ENCODE data around the gene KRTAP4-11.
"Not testable (repeated sequence)": the region's sequence is repeated elsewhere in the genome, so short reads cannot be mapped to it uniquely, and the experiment has no call there.

Gene KRTAP4-11

DNA sequence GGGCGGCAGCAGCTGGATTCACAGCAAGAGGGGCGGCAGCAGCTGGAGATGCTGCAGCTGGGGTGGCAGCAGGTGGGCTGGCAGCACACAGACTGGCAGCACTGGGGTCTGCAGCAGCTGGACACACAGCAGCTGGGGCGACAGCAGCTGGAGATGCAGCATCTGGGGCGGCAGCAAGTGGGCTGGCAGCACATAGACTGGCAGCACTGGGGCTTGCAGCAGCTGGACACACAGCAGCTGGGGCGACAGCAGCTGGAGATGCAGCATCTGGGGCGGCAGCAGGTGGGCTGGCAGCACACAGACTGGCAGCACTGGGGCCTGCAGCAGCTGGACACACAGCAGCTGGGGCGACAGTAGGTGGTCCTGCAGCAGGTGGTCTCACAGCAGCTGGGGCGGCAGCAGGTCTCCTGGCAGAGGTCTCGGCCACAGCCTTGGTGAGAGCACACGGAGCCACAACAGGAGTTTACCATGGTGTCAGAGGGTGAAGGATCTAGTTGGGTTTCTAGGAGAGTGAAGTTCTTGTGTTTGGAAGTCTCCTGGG lies at the start of gene KRTAP4-11:
KRTAP4-11 (minus strand) TSS at position 528 of the 541 bp plus-strand sequence; CDS start at position 470, 58 bp downstream.
- DNase-seq (ENCODE audit: low read depth in 2 of 2), result not testable (repeated sequence)

DNA sequence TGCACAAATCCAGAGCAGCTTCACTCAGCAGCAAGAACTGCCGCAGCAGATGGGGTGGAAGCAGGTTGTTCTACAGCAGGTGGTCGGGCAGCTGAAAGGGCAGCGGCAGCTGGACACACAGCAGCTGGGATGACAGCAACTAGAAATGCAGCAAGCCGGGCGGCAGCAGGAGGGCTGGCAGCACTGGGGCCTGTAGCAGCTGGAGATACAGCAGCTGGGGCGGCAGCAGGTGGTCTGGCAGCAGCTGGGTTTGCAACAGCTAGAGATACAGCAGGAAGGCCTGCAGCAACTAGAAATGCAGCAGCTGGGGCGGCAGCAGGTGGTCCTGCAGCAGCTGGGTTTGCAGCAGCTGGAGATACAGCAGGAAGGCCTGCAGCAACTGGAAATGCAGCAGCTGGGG lies 49.4 kb upstream of the KRTAP4-11 start:
- no peak for DNase-seq (ENCODE audit: low read depth in 2 of 2)

DNA sequence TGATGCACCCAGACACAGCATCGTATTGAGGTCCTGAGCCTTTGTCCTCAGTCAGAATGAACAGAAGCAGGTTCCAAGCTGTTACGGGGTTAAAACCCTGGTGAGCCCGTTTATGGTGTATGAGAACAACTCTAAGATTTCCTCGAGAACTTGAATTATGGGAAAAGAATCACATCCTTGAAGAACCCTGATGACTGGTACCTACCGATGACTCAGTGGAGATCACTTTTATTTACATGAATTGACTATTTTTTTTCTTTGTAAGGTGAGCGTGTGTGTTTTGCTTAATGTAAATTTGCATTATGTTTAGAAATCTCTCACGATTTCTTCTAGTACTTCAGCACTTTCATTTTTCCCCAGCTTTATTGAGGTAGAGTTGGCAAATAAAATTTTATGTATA lies 45.7 kb upstream of the KRTAP4-11 start:
- DNase-seq (ENCODE audit: low read depth in 2 of 2), result no peak

DNA sequence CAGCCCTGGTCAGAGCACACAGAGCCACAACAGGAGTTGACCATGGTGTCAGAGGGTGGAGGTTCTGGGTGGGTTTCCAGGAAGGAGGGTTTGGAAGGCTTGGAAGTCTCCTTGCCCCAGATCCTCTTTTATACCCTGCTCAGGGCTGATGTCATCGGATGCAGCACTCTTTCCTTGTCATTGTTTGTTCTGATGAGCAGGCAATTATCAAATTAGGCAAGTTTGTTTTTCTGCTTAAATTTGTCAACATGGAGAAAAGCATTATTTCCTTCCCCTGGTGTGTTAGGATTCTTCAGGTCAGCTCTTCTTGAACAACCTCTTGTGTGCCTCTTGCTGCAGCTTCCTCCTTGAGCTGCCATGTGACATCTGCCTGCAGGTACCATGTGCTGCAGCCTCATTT lies 42.5 kb upstream of the KRTAP4-11 start, which contains the start of gene KRTAP4-4:
KRTAP4-4 (minus strand) TSS at position 101 of the 400 bp plus-strand sequence; CDS start at position 44, 57 bp downstream.
- DNase-seq (ENCODE audit: low read depth in 2 of 2), result no peak

DNA sequence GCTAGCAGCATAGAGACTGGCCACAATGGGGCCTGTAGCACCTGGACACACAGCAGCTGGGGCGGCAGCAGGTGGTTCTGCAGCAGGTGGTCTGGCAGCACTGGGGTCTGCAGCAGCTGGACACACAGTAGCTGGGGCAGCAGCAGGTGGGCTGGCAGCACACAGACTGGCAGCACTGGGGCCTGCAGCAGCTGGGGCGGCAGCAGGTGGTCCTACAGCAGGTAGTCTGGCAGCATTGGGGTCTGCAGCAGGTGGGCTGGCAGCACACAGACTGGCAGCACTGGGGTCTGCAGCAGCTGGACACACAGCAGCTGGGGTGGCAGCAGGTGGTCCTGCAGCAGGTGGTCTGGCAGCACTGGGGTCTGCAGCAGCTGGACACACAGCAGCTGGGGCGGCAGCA lies 42.0 kb upstream of the KRTAP4-11 start:
- not testable (repeated sequence) for DNase-seq (ENCODE audit: low read depth in 2 of 2)

DNA sequence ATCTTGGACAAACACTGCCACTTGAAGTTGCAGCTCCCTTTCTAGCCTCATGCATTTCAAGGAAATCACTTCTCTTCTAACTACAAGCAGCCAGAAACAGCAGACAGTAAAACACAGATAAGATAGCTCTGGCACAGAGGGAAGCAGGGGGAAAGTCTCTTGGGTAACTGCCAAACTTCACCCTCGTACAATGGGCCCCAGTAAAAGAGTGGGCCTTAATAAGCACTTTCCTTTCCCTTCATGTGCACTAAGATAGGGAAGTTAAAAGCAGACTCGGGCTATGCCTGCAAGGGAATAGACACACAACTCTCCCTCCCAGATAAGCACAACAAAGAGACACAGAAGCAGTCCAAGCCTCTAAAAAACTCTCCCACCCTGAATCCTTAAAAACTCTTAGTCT lies 35.7 kb upstream of the KRTAP4-11 start:
- no peak for DNase-seq (ENCODE audit: low read depth in 2 of 2)

DNA sequence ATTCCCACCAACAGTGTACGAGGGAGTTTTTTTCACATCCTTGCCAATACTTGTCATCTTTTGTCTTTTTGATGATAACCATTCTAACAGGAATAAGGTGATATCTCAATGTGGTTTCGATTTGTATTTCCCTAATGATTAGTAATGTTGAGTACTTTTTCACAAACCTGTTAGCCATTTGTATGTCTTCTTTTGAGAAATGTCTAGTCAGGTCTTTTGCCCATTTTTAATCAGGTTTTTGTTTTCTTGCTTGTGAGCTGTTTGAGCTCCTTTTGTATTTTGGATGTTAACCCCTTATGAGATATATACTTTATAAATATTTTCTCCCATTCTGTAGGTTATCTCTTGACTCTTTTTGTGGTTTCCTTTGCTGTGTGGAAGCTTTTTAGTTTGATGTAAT lies 33.4 kb upstream of the KRTAP4-11 start:
- no peak for DNase-seq (ENCODE audit: low read depth in 2 of 2)

DNA sequence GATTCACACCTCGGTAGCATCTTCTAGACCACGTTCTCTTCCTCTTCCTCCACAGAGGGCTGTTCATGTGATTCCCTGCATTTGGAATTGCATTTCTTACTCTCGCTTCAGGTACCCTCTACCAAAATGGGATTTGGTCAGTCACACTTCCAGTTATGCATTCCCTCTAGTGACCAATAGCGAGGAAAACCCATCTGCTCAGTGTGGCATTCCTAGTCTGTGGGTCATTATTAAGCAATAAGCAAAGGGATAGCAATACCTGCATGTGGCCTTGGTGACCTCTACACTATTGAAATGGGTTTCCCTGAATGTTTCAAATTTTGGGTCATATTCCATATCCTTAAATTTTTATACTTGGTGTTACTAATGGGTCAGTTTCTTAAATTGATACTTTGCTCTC lies 31.9 kb upstream of the KRTAP4-11 start:
- DNase-seq (ENCODE audit: low read depth in 2 of 2), result no peak

DNA sequence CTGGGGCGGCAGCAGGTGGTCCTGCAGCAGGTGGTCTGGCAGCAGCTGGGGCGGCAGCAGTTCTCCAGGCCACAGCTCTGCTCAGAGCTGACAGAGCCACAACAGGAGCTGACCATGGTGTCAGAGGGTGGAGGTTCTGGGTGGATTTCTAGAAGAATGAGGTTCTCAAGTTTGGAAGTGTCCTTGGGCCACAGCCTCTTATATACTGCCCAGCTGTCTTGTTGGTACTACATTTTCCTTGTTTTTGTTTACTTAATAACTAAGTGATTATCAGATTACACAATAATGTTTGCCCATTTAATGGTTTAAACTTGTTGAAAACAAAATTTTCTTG lies 31.4 kb upstream of the KRTAP4-11 start, which contains the start of gene KRTAP4-5:
KRTAP4-5 (minus strand) TSS at position 174 of the 334 bp plus-strand sequence; CDS start at position 116, 58 bp downstream.
- no peak for DNase-seq (ENCODE audit: low read depth in 2 of 2)

DNA sequence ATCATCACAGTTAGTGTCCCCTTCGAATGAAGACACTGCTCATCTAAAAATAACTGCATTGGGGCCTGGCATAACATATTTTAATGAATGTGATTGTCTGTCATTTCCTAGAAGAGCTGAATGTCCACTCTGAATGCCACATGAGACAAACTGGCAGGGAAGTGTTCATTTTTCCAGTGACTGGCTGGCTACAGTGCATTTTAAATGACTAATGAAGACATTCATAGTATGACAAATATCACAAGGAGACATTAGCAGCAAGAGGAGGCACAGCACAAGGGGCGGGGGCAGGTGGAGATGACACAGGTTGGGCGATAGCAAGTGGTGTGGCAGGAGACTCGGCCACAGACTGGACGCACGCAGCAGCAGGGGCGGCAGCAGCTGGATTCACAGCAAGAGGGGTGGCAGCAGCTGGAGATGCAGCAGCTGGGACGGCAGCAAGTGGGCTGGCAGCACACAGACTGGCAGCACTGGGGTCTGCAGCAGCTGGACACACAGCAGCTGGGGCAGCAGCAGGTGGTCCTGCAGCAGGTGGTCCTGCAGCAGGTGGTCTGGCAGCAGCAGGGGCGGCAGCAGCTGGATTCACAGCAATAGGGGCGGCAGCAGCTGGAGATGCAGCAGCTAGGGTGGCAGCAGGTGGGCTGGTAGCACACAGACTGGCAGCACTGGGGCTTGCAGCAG lies 30.9 kb upstream of the KRTAP4-11 start:
- not testable (repeated sequence) for DNase-seq (ENCODE audit: low read depth in 2 of 2)

DNA sequence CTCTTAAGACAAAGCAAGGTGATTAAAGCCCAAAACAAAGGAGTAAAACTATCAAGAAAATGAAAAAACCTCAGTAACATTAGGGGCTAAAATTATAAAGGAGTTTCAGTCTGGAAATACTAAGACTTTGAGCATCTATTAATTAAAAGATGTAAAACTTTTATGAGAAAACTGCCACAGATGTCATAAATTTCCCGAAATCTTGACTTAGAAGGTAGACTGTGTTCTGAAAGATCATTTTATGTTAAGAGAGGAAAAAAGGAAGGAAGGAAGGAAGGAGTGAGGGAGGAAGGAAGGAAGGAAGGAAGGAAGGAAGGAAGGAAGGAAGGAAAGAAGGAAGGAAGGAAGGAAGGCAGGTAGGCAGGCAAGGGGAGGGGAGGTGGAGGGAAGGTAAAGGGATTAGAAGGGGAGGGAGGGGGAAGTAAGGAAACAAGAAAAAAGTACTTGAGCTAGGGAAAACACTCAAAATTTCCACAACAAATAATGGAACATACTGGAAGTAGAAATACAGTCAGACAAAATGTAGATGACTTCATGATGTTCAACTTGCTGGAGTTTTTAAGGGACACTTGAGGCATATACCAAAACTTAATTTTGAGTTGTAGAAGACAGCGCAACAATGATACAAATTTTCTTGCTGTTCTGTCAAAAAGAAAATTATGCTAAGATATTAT lies 29.5 kb upstream of the KRTAP4-11 start:
- DNase-seq (ENCODE audit: low read depth in 2 of 2), result no peak

DNA sequence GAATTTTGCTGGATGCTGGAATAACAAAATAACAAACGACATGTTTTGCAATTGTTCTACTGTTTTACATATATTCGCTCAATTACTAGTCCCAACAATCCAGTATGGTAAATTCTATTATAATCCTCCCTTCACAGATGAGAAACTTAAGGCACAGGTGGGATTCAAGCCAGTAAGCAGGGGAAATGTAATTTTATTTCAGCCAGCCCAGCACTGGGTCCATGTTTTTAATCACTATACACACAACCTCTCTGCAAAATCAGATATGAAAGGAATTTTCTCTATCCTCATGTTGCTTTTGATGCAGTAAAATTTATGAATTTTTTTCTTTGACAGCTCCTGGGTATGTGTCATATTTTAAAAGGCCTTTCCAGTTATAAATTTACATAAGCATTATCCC lies 27.1 kb upstream of the KRTAP4-11 start:
- no peak for DNase-seq (ENCODE audit: low read depth in 2 of 2)

DNA sequence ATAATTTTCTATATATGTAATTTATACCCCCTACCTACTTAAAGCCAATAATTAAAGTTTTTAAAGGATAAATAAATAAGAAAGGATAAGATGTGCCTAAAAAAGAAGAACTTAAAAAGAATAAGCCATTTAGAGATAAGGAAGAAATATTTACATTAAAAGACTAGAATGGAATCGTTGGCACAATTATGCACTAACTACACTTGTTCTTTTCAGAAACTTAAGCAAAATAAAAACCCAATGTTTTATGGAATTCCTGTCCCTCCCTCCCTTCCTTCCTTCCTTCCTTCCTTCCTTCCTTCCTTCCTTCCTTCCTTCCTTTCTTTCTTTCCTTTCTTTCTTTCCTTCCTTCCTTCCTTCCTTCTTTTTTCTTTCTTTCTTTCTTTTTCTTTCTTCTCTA lies 26.7 kb upstream of the KRTAP4-11 start:
- no peak for DNase-seq (ENCODE audit: low read depth in 2 of 2)

DNA sequence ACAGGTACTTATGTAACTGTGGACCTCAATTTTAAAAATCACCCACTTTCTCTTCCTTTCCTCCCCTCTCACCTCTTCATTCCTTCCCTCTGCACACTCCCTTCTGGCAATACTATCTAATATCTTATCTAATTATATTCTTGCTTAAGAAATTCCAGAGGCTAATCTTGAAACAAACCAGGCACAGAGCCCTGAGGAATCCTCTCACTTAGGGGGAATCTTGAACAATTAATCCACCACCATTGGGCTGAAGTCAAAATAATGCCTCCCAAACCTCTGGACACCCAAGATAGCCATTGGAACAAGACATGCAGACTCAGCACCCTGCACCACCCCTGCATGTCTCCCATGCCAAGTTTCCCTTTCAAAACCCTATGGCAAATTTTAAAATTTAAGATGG lies 23.2 kb upstream of the KRTAP4-11 start:
- no peak for DNase-seq (ENCODE audit: low read depth in 2 of 2)

DNA sequence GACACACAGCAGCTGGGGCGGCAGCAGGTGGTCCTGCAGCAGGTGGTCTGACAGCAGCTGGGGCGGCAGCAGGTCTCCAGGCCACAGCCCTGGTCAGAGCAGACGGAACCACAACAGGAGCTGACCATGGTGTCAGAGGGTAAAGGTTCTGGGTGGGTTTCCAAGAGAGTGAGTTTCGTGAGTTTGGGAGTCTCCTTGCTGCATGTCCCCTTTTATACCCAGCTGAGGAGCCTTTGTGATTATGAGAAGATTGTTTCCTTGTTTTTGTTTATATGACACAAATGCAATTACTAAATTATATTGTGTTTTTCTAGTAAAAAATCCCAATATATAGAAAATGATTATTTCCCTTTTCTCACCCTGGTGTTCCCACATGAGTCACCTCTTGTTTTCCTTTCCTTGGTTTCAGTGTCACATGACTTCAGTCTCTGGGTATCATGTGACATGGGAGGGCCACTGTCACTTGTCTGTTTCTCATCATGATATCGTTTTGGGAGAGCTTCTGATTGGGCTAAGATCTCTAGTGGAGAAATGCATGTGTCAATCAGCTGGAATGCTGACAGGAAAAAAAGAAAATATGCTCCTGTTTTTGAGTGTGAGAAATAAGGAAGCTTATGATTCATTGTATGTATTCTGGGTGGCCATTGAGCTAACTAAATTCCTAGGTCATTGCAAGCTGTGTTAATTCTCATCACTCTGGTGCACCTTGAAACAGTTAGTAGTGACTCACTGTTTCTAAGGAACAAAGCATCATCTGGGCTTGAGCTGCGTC lies 22.4 kb upstream of the KRTAP4-11 start, which contains the start of gene KRTAP4-6:
KRTAP4-6 (minus strand) TSS at position 185 of the 772 bp plus-strand sequence; CDS start at position 128, 57 bp downstream.
- DNase-seq (ENCODE audit: low read depth in 2 of 2), result no peak

DNA sequence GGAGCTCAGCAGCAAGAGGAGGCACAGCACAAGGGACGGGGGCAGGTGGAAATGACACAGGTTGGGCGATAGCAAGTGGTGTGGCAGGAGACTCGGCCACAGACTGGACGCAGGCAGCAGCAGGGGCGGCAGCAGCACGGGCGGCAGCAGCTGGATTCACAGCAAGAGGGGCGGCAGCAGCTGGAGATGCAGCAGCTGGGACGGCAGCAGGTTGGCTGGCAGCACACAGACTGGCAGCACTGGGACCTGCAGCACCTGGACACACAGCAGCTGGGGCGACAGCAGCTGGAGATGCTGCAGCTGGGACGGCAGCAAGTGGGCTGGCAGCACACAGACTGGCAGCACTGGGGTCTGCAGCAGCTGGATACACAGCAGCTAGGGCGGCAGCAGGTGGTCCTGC lies 21.7 kb upstream of the KRTAP4-11 start:
- not testable (repeated sequence) for DNase-seq (ENCODE audit: low read depth in 2 of 2)

DNA sequence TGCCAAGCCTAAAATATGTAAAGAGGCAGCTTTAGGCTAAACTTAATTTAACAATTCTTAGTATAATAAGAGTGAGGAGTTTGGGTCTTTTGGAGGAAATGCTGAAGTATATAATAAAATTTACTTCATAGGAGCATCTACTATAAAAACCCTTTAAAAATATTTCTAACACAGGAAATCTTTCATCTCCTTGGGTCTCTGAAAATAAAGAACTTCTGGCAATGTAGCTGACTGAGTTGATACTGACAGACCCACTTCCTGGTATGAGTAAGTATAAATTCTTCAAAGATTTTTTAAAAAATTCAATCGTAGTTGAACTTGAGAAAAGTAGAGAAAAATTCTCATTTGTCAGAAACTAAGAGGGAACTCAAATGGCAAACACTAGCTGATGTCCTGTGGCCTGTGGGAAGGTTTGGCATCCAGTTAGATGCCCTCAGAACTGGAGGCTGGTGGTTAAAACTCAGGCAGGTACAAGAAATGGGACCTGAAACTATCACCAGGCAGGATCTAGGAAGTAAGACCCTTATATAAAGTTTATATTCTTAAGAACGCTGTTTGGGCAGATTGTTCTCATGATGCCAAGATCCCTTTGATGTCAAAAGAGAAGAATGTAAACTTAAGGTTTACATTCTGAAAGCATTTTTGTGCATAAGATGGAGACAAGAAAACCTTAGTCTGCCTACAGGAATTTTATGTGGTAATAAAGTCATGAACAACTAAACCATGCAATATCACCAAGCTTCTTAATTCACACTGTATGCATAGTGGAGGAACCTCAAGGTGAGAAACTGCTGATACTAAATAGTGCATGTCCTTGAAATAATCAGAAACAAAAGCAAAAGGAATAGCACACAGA lies 15.9 kb upstream of the KRTAP4-11 start:
- no peak for DNase-seq (ENCODE audit: low read depth in 2 of 2)

DNA sequence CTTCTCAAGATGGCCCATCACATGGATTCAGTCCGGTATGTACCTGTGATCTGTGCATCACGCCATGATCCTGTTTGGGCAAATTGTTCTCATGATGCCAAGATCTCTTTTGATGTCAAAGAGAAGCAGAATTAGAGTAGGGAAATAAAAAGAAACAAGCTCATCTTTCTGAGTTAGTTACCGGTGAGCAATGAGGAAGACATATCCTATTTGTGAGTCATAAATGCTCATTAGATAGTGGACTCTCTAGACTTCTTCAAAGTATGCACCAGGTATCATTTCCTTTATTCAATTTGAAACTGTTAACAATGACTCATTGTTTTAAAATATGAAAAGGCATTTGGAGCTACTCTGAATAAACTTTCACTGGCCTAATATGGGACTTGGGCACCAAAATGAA lies 13.8 kb upstream of the KRTAP4-11 start:
- no peak for DNase-seq (ENCODE audit: low read depth in 2 of 2)

DNA sequence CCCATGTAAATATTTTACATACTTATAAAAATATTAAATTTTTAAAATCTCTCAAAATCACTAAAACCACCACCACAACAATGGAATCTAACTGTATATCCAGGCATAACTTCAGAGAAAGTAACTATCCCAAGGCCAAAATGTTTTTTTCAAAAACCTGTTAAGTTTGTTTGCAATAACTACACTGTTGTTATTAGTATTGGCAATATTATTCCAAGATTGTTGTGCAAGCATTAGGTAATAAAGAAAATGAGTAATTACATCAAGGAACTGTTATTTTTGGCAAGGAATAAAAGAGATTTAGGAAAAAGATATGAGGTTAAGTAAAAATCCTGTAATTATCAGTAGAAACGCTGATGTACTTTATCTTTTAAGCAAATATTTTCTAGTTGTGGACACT lies 9.2 kb upstream of the KRTAP4-11 start:
- DNase-seq (ENCODE audit: low read depth in 2 of 2), result no peak

DNA sequence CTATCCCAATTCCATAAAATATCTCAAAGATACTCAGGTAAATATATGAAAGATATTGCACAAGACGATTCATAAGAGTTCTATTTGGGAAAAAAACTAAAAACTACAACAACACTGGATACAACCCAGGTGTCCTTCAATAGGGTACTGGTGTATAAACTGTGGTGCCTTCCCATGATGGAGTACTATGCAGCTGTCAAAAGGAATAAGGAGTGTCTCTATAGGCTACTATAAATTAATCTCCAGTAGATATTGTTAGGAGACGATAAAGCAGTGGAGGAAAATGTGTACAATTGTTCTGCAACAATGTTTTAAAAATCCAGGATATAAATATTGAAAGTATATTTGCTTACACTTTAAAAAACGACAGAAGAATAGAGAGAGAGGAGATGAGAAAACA lies 8.2 kb upstream of the KRTAP4-11 start:
- no peak for DNase-seq (ENCODE audit: low read depth in 2 of 2)

DNA sequence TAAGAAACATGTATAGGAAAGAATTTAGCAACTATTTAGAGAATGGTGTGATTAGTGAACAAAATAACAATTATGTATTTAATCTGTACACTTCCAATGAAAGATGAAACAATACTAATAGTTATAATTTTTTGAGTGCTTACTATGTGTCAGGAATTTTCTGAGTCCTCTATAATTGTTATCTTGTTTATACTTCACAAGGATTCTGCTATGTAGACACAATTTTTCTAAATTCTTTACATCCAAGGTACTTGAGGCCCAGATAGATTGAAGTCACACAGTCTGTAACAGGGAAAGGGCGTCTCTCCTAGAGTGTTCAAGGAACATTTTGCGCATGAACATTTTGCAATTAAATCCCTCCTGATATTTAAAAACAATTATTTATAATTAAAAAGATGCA lies 6.9 kb upstream of the KRTAP4-11 start:
- DNase-seq (ENCODE audit: low read depth in 2 of 2), result no peak

All from stimulated activated CD8-positive, alpha-beta memory T cell treated with anti-CD3 and anti-CD28 coated beads, Interleukin-7, amount 100 ng/mL, for 1 hour (primary cell).